ENCODE measurements around the gene FAM240A.

DNA sequence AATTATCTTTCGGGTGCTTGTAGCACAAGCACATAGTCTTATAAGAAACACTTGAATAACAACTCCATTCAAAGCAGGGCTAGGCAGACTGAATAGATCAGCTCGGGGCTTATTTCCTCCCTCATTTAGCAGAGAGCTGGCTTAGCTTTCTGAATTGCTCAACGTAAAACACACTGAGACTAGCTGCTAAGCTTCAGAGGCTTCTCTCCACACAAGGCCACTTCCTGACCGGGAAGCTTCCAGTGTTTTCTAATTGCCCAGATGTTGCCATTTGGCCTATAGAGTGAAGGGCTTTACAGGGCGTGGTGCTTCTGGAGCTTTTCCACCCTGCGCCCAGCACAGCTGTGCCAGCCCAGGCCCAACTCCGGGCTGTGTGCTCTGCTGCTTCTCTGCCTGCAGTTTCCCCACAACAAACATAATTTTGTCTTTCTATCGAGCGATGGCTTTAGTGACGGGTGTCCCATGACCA is 16.6 kb downstream of the FAM240A start:
- TF ChIP-seq, protein P1, sequence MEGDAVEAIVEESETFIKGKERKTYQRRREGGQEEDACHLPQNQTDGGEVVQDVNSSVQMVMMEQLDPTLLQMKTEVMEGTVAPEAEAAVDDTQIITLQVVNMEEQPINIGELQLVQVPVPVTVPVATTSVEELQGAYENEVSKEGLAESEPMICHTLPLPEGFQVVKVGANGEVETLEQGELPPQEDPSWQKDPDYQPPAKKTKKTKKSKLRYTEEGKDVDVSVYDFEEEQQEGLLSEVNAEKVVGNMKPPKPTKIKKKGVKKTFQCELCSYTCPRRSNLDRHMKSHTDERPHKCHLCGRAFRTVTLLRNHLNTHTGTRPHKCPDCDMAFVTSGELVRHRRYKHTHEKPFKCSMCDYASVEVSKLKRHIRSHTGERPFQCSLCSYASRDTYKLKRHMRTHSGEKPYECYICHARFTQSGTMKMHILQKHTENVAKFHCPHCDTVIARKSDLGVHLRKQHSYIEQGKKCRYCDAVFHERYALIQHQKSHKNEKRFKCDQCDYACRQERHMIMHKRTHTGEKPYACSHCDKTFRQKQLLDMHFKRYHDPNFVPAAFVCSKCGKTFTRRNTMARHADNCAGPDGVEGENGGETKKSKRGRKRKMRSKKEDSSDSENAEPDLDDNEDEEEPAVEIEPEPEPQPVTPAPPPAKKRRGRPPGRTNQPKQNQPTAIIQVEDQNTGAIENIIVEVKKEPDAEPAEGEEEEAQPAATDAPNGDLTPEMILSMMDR (IDR thresholded peaks at IDR 0.05), result no peak
- TF ChIP-seq EP300 (IDR thresholded peaks at IDR 0.05), result peak in 1 of 2 donors; percentile 56

All from tibial nerve (tissue), 4 donors.